ELF-1 (cell line): ENCODE measurements around the gene ZNF554.

Experiments used
- DNase-seq: peaks from one replicate; pipeline ENCODE4 v3.0.0-alpha.2; 2016; ENCODE audit warnings: low read depth, low spot score

ZNF554 gene

GRCh38 chr19:2827840-2828489 lies 8.3 kb downstream of the ZNF554 start:
- no peak for DNase-seq

- no peak for DNase-seq
Measured at GRCh38 chr19:2834294-2834871, 14.7 kb downstream of the ZNF554 start.

DNA sequence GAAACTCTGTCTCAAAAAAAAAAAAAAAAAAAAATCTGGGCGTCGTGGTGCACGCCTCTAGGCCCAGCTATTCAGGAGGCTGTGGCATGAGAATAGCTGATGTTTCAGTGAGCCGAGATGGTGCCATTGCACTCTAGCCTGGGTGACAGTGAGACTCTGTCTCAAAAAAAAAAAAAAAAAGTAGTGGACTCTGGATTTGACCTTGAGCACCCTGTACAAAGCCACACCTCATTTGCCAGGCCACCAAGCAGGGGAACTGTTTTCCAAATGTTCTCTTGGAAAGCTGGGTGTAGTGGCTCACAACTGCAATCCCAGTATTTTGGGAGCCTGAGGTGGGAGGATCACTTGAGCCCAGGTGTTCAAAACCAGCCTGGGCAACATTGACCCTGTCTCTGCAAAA lies 17.8 kb downstream of the ZNF554 start:
- DNase-seq: no peak

DNA sequence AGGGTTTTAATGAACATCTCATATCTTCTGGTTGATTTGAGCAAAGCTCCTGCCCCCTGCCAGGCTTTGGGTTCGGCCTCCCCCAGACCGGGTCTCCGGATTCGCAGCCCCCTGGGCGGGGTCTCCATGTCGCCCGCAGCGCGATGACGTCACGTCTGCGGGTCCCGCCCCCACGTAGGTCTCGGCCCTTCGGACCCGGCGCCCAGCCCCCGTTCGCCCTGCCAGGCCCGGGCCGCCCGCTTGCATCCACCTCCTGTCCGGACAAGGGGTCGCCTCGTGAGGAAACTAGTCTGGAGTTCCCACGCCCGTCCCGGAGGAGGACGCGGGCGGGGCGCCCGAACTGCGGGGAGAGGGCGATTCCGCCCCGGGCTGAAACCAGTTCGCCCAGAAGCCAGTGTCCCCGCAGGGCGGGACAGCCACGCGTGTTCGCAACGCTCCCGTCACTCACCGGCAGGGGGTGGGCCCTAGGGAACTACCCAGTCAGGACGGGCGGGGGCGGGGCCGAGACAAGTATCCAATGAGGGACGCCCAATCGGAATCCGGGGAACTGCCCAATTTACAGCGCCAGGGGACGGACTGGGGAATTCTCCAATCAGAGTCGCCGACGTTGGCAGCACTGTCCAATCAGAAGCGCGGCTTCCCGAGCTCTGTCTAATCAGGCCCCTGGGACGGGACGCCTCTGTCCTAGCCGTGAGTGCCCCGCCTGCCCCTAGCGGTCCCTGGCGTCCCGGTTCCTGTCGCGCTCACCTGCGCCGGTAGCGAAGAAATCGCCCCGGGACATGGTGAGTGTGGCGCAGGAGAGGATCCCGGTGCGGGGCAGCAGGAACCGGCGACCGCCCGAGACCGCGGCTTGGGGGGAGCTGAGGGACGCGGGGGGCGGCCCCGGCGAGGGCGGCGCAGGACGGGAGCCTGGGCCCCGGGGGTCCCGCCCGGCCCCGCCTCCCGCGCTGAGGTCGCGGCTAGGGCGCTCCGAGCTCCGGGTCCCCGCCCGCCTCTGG lies 21.4 kb downstream of the ZNF554 start, which contains the start of gene ZNF555:
TSS of gene ZNF555 (plus strand) at position 682 of the 998 bp plus-strand sequence. CDS start at position 780, 98 bp downstream.
- peak; percentile 99 for DNase-seq

DNA sequence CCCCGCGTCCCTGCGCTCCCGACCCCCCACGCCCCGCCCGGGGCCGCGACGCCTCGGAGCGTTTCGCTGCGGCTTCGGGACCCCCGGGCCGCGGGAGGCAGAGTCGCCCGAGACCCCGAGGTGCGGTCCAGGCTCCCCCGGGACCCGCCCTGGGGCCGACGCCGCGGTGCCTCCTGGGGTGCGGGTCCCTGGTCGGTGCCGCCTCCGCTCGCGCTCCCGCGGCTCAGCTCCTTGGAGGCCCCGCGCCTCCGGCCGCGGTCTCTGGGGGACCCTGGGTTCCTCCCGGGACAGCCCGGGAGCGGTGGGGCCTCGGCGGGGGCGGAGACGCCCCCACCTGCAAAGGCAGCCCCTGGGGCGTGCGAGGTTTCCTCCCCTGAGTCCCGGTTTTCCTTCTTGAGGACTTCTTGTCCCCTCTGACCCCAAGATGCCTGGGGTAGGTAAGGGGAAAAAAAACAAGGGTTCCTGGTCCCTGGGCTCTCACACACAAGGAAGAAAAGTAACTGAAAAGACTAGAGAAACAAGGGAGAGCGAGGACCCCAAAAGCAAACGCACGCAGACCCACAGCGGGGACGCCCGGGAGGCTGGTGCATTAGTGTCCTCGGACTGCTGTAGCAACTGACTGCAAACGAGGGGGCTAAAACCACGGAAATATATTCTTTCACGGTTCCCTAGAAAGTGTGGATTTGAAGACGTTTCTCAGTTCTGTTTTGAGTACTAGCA lies 22.3 kb downstream of the ZNF554 start:
- peak; percentile 19 for DNase-seq

DNA sequence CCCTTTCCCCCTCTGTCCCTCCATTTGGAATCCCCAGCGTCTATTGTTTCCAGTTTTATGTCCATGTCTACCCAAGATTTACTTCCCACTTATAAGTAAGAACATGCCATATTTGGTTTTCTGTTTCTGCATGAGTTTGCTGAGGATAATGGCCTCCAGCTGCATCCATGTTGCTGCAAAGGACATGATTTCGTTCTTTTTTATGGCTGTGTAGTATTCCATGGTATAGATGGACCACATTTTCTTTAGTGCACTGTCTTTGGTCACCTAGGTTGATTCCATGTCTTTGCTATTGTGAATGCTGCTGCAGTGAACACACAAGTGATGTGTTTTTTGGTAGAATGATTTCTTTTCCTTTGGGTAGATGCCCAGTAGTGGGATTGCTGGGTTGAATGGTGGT lies 25.4 kb downstream of the ZNF554 start:
- no peak for DNase-seq

DNA sequence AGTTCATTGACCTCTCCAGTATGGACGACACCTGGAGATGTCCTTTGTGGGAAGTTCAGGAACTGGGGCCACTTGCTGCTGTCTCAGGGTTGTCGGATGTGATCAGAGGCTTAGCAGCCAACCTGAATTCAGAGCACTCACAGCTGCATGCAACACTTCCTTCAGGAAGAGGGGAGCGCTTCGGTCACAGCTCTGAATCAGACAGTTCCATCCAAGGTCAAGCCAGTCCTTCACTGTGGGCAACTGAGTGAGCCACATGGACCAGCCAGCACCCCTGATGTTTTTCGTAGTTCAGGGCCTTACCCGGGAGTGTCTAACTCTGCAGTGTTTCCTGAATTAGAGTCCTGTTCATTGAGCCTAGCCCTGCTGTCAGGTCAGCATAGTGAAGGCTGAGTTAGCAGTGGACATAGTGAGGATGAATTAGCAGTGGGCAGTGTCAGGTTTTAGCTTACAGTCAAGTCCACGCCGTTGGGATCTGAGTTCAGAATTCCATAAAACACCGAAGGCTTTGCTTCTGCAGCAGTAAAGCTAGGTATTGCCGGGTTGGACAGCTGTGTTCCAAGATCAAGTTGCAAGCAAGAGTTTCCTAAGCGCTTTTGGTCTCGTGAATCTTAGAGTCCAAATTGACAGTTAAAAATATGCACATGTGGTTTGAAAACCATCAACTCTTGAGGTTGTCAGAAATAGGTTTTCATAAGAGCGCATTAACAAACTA lies 26.7 kb downstream of the ZNF554 start:
- no peak for DNase-seq

- DNase-seq: no peak
Measured at GRCh38 chr19:2847507-2847906, 27.8 kb downstream of the ZNF554 start.

- no peak for DNase-seq
Measured at GRCh38 chr19:2848616-2849015, 28.9 kb downstream of the ZNF554 start.

DNA sequence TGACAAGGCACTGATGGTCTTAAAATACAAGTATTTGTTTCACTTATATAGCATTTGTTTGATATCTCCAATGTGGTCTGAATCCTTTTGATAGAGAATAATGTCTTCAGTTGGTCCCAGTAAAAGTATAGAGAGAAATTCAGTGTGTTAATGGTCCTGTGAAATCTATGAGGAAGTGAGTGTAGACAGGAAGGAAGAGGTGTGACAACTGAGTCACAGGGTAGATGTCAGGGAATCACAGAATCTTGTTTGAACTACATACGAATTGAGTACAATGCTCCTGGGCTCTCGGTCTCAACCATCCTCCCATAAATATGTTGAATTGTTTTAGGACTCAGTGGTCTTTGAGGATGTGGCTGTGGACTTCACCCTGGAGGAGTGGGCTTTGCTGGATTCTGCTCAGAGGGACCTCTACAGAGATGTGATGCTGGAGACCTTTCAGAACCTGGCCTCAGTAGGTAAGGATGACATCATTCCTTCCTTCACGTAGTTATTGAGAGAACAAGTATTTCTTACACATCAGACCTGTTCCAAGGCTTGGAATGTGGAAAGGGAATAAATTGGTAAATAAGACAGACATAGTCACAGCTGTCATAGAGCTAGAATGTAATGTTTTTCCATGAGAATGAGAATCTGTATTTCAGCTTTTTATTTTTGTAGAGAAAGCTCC lies 30.7 kb downstream of the ZNF554 start:
- DNase-seq: no peak

- DNase-seq: no peak
Measured at GRCh38 chr19:2852598-2852997, 32.9 kb downstream of the ZNF554 start.

- no peak for DNase-seq
Measured at GRCh38 chr19:2853015-2853606, 33.4 kb downstream of the ZNF554 start.

DNA sequence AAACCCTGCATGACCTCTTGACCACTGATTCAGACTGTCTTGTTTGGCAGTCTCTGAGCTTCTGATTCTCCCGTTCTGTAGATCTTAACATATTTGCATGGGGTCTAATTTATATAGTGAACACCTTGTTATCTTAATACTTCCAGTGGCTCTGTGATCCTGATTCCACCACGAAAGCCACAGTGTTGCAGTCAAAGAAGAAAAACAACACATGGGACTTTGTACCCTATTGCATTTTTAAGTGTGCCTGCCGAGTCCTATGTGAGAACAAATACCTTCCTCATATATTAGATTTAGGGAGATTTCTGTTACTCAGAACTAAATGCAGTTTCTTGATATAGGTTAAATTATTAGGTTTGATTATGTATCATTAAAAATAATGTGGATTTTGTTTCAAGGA lies 35.2 kb downstream of the ZNF554 start:
- DNase-seq: no peak

DNA sequence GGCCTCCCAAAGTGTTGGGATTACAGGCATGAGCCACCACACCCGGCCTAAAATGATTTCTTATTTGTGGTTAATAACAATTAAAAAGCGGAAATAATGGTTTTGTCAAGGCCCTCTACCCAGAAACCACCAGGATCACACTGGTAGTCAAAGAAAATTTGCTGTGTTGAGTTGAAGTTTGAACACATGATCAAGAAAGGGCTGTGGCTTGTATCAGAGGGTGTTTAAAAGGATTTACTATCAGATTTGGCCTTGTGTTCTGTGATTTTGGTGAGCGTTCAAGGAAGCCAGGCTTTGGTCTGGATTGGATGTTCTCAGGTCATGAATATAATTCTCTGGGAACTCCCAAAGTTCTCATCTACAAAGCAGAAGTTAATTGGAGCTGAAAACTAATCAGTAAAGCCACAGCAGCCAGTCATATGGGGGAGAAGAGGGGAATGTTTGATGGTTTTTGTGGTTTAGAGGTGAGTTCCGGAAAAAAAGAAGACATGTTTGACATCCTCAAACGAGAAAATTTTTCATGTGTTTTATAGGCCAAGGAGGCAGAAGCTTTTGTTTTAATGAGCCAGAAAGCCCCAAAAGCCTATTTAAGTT lies 36.9 kb downstream of the ZNF554 start:
- DNase-seq: no peak

DNA sequence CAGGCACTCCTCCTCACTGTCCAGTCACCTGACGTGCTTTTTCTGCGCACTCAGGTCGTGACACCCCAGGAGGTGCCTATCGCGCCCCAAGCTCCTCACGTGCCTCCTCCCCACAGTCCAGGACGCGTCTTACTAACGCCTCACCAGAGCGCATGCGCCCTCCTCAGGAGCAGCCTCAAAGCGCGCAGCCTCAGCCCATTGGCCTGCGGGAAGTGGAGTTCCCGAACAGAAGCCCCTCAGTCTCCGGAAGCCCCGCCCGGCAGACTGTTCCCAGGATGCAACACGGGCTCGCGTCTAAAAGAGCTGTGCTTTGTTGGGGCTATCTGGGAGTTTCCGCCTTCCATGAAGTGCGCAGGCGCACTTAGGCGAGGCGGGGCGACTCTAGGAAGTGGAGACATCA lies 39.2 kb downstream of the ZNF554 start:
- DNase-seq: no peak

DNA sequence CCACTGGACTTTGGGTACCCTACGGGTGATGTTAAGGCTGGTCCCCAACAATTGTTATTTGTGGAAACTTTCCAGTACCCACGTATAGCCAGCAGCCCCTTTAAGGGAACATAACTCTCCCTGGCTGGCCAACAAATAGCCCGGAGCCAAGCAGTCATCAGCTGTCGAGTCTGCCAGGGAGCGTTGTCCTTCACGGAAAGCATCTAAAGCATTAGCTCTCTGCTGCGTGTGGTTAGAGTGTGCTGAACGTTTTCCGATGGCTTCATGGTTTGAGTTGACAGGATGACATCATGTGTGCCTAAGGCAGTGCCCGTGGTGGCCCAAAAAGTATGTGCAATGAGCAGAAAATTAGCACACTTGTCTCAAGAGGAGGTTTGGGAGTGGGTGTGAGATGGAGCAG lies 44.1 kb downstream of the ZNF554 start:
- no peak for DNase-seq

GRCh38 chr19:2865334-2866100 lies 45.8 kb downstream of the ZNF554 start:
- no peak for DNase-seq

GRCh38 chr19:2866495-2867024 lies 46.9 kb downstream of the ZNF554 start:
- DNase-seq: no peak
